CD4-positive, CD25-positive, alpha-beta regulatory T cell (primary cell): ENCODE measurements around the gene NLRP6. TPM values are rescaled to one million over a fixed set of nuclear protein-coding genes. Genes with fewer than 3 reads are reported as not detected.

Source experiments
- ATAC-seq, 2 donors: fragments of 150-1000 bp; cut with Tn5 transposase; one replicate each; pipeline ENCODE4 v1.10.0; 2021; ENCODE audit warnings: low read depth in 2 of 2, moderate number of reproducible peaks in 2 of 2, moderate library complexity in 1 of 2
- DNase-seq, 3 donors: peaks; one replicate each; pipeline versions ENCODE4 v3.0.0 to v3.0.0-alpha.2; 2012 to 2022; ENCODE audit warnings: mixed read lengths in 1 of 3
- H3K27ac ChIP-seq: one replicate; pipeline ENCODE4 v1.7.0; 2013; ENCODE audit warnings: mild to moderate bottlenecking, low read length; ENCODE audit not compliant: insufficient read depth, poor library complexity, severe bottlenecking
- H3K27me3 ChIP-seq: one replicate; pipeline ENCODE4 v1.7.0; 2013; ENCODE audit warnings: low read length; ENCODE audit not compliant: control insufficient read depth, insufficient read depth
- H3K36me3 ChIP-seq: one replicate; pipeline ENCODE4 v1.7.0; 2013; ENCODE audit warnings: mild to moderate bottlenecking, low read length, moderate library complexity; ENCODE audit not compliant: control insufficient read depth, insufficient read depth
- H3K4me1 ChIP-seq: 2 replicates; pipeline ENCODE4 v1.7.0; 2013; ENCODE audit warnings: mild to moderate bottlenecking, low read length; ENCODE audit not compliant: insufficient read depth, control insufficient read depth, poor library complexity, severe bottlenecking
- H3K4me3 ChIP-seq: one replicate; pipeline ENCODE4 v1.7.0; 2013; ENCODE audit warnings: low read depth, mild to moderate bottlenecking, low read length, moderate library complexity
- H3K9me3 ChIP-seq, 2 experiments: 1 replicate in 1 of 2; 2 replicates in 1 of 2; pipeline ENCODE4 v1.7.0; 2013; ENCODE audit warnings: low read length in 2 of 2, mild to moderate bottlenecking in 1 of 2, moderate library complexity in 1 of 2; ENCODE audit not compliant: control insufficient read depth in 2 of 2
- H3K27ac Mint-ChIP-seq, 3 donors: one replicate each; pipeline ENCODE4 v1.8.0; 2020 to 2022; ENCODE audit warnings: mild to moderate bottlenecking in 3 of 3, mixed read lengths in 3 of 3, moderate library complexity in 2 of 3
- H3K27me3 Mint-ChIP-seq: one replicate; pipeline ENCODE4 v1.8.0; 2022; ENCODE audit warnings: mild to moderate bottlenecking, mixed read lengths
- H3K36me3 Mint-ChIP-seq: one replicate; pipeline ENCODE4 v1.8.0; 2020; ENCODE audit warnings: mixed read lengths
- H3K4me1 Mint-ChIP-seq, 4 donors: one replicate each; pipeline ENCODE4 v1.8.0; 2020 to 2022; ENCODE audit warnings: mixed read lengths in 4 of 4, mild to moderate bottlenecking in 1 of 4
- H3K4me3 Mint-ChIP-seq, 4 donors: one replicate each; pipeline ENCODE4 v1.8.0; 2020 to 2022; ENCODE audit warnings: mild to moderate bottlenecking in 4 of 4, mixed read lengths in 4 of 4, moderate library complexity in 3 of 4
- H3K9me3 Mint-ChIP-seq, 7 donors: one replicate each; pipeline ENCODE4 v1.8.0; 2020 to 2022; ENCODE audit warnings: mixed read lengths in 7 of 7, mild to moderate bottlenecking in 3 of 7, moderate library complexity in 2 of 7
- polyA plus RNA-seq, 4 donors: library from polyadenylated mRNA; unstranded; fragments of 300-500 nt; fragmentation: Illumina TruSeq; gene quantifications; one replicate each; pipeline ENCODE4 v1.2.3, GENCODE V29; 2021
- total RNA-seq: library from RNA; stranded (reverse); gene quantifications from one replicate; pipeline ENCODE4 v1.2.3, GENCODE V29; 2022

NLRP6 gene
- total and polyA plus RNA-seq, 5 donors from 2014 or later: 0.36 to 4.0 (median 1.8) TPM

- Histone ChIP-seq H3K9me3 (no peaks in the 10 kb centered on the region), H3K36me3 (no peaks in the 10 kb centered on the region), H3K4me3 (peak within 1 kb of the TSS; percentile 66), H3K27me3 (no peaks in the 10 kb centered on the region), H3K27ac (peak within 1 kb of the TSS; percentile 79), H3K4me1 (peaks cover 23% of the 10 kb centered on the region)
- Mint-ChIP-seq H3K27me3 (peaks cover 21% of the 10 kb centered on the region), H3K27ac (peak within 1 kb of the TSS; percentile 88 to 92 (median 89)), H3K9me3 (no peaks in the 10 kb centered on the region), H3K36me3 (no peaks in the 10 kb centered on the region), H3K4me3 (peak within 1 kb of the TSS; percentile 86 to 98 (median 96)), H3K4me1 (peaks cover 0 to 37% (median 4%) of the 10 kb centered on the region in 4 donors)
- peak; percentile 35 to 52 for ATAC-seq
- DNase-seq: peak in 1 of 3 donors; percentile 61
Measured at GRCh38 chr11:288478-289397, 10.5 kb downstream of the NLRP6 start, which contains the start of gene PGGHG. Gene PGGHG (plus strand): TSS chr11:289126. CDS start chr11:289817, 691 bp downstream.

- Histone ChIP-seq H3K4me1 (peaks cover 23% of the 10 kb centered on the region), H3K36me3 (no peaks in the 10 kb centered on the region), H3K27ac (peak overlapping the region; percentile 47), H3K27me3 (no peaks in the 10 kb centered on the region), H3K4me3 (no peak overlapping the region), H3K9me3 (no peaks in the 10 kb centered on the region)
- ATAC-seq (no peak), DNase-seq (no peak)
- no peaks in the 10 kb centered on the region for H3K36me3 Mint-ChIP-seq
- H3K9me3 Mint-ChIP-seq: no peaks in the 10 kb centered on the region
- H3K4me1 Mint-ChIP-seq: peaks cover 0 to 36% (median 4%) of the 10 kb centered on the region in 4 donors
- peak overlapping the region in 3 of 4 donors; percentile 69 to 80 (median 79) for H3K4me3 Mint-ChIP-seq
- peaks cover 19% of the 10 kb centered on the region for H3K27me3 Mint-ChIP-seq
- no peak overlapping the region for H3K27ac Mint-ChIP-seq
Measured at GRCh38 chr11:289398-289711, 11.1 kb downstream of the NLRP6 start.

- Mint-ChIP-seq H3K4me1 (peaks cover 0 to 35% (median 4%) of the 10 kb centered on the region in 4 donors), H3K27ac (peak overlapping the region in 2 of 3 donors; percentile 26 to 36), H3K36me3 (no peaks in the 10 kb centered on the region), H3K27me3 (peaks cover 19% of the 10 kb centered on the region), H3K9me3 (no peaks in the 10 kb centered on the region), H3K4me3 (peak overlapping the region; percentile 69 to 87 (median 80))
- Histone ChIP-seq H3K4me3 (no peak overlapping the region), H3K36me3 (no peaks in the 10 kb centered on the region), H3K27me3 (no peaks in the 10 kb centered on the region), H3K9me3 (no peaks in the 10 kb centered on the region), H3K4me1 (peaks cover 23% of the 10 kb centered on the region), H3K27ac (peak overlapping the region; percentile 47)
- no peak for DNase-seq
- ATAC-seq: no peak
Measured at GRCh38 chr11:289712-290620, 11.8 kb downstream of the NLRP6 start.

- ATAC-seq: no peak
- no peak for DNase-seq
- Mint-ChIP-seq H3K36me3 (no peaks in the 10 kb centered on the region), H3K27ac (peak overlapping the region in 1 of 3 donors; percentile 31), H3K4me3 (peak overlapping the region; percentile 22 to 87 (median 74)), H3K4me1 (peaks cover 0 to 31% (median 4%) of the 10 kb centered on the region in 4 donors), H3K27me3 (peaks cover 15% of the 10 kb centered on the region), H3K9me3 (no peaks in the 10 kb centered on the region)
- no peaks in the 10 kb centered on the region for H3K9me3 ChIP-seq
- H3K27me3 ChIP-seq: no peaks in the 10 kb centered on the region
- no peak overlapping the region for H3K27ac ChIP-seq
- H3K36me3 ChIP-seq: no peaks in the 10 kb centered on the region
- no peak overlapping the region for H3K4me3 ChIP-seq
- peaks cover 23% of the 10 kb centered on the region for H3K4me1 ChIP-seq
Measured at GRCh38 chr11:290621-291231, 12.5 kb downstream of the NLRP6 start.

GRCh38 chr11:291281-292210 lies 13.3 kb downstream of the NLRP6 start:
- H3K27ac ChIP-seq: no peak overlapping the region
- Mint-ChIP-seq H3K4me3 (peak overlapping the region in 2 of 4 donors; percentile 60 to 66), H3K27ac (no peak overlapping the region), H3K4me1 (peaks cover 0 to 27% (median 4%) of the 10 kb centered on the region in 4 donors), H3K36me3 (no peaks in the 10 kb centered on the region), H3K27me3 (peaks cover 7% of the 10 kb centered on the region), H3K9me3 (no peaks in the 10 kb centered on the region)
- no peak for ATAC-seq
- no peaks in the 10 kb centered on the region for H3K27me3 ChIP-seq
- H3K4me1 ChIP-seq: peaks cover 22% of the 10 kb centered on the region
- no peak overlapping the region for H3K4me3 ChIP-seq
- DNase-seq: no peak
- no peaks in the 10 kb centered on the region for H3K9me3 ChIP-seq
- H3K36me3 ChIP-seq: no peaks in the 10 kb centered on the region

DNA sequence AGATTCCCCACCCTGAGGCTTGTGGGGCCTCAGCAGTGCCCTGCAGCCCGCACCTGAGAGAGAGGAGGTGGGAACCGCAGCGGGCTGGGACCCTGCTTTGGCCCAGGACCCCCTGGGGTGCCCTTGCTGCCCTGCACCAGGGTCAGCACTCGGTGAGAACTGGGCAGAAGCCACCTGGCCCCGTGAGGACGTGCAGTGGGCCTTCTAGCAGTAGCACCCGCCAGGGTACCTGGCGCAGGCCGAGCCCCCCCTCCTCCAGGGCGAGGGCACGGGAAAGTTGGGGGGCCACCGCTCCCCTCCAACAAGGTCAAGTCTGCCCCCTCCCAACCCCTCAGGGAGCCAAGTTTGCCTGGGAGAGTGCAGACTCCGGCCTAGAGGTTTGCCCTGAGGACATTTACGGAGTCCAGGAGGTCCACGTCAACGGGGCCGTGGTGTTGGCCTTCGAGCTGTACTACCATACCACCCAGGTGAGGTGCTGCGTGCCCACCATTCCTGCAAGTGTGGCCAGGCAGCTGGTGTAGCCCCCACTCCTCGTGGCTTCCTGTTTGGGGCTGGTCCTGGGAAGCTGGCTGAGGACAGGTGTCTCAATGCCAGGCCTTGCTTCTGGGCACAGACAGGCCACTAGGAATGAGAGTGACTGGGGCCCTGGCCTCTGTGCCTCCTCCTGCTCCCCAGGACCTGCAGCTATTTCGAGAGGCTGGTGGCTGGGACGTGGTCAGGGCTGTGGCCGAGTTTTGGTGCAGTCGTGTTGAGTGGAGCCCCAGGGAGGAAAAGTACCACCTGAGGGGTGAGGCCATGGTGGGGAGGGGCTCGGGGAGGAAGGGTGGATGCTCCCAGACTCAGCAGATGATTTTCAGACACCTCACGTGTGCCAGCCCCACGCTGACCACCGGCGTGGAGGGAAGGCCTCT lies 14.3 kb downstream of the NLRP6 start:
- no peaks in the 10 kb centered on the region for H3K36me3 Mint-ChIP-seq
- no peaks in the 10 kb centered on the region for H3K9me3 ChIP-seq
- peak overlapping the region in 1 of 4 donors; percentile 38 for H3K4me3 Mint-ChIP-seq
- H3K9me3 Mint-ChIP-seq: no peaks in the 10 kb centered on the region
- H3K36me3 ChIP-seq: no peaks in the 10 kb centered on the region
- ATAC-seq: no peak
- H3K4me1 Mint-ChIP-seq: peaks cover 0 to 23% (median 2%) of the 10 kb centered on the region in 4 donors
- H3K27ac Mint-ChIP-seq: peak overlapping the region in 1 of 3 donors; percentile 38
- H3K4me3 ChIP-seq: no peak overlapping the region
- no peaks in the 10 kb centered on the region for H3K27me3 Mint-ChIP-seq
- peaks cover 19% of the 10 kb centered on the region for H3K4me1 ChIP-seq
- DNase-seq: no peak
- no peaks in the 10 kb centered on the region for H3K27me3 ChIP-seq
- H3K27ac ChIP-seq: no peak overlapping the region
